K562 (cell line): ENCODE measurements around the gene MXRA7. TPM values are rescaled to one million over a fixed set of nuclear protein-coding genes. Genes with fewer than 3 reads are reported as not detected.
A peak's percentile ranks its signal among the peaks of the same experiment; 100 is the strongest.

Source experiments
- CBFA2T3 ChIP-seq: fragments of 450-650 bp; IDR thresholded peaks from 2 replicates; pipeline ENCODE4 v1.6.1; 2017
- E2F6 ChIP-seq, 2 experiments: IDR thresholded peaks; 2 replicates each; pipeline ENCODE4 v1.6.1; 2011; ENCODE audit warnings: borderline replicate concordance in 1 of 2, control low read depth in 1 of 2, low read depth in 1 of 2, low read length in 1 of 2, mild to moderate bottlenecking in 1 of 2, mixed read lengths in 1 of 2, moderate library complexity in 1 of 2; ENCODE audit not compliant: insufficient read depth in 1 of 2, insufficient read length in 1 of 2, poor library complexity in 1 of 2, severe bottlenecking in 1 of 2; ENCODE audit errors: extremely low read depth in 1 of 2
- HDAC1 ChIP-seq, 2 experiments: fragments of 450-650 bp; IDR thresholded peaks; 2 replicates each; pipeline ENCODE4 v1.6.1; 2016 to 2017; ENCODE audit warnings: inconsistent platforms in 1 of 2, mild to moderate bottlenecking in 1 of 2, moderate library complexity in 1 of 2
- MEIS2 ChIP-seq: fragments of 450-650 bp; IDR thresholded peaks from 2 replicates; pipeline ENCODE4 v1.6.1; 2014; ENCODE audit warnings: mild to moderate bottlenecking; ENCODE audit not compliant: partially characterized antibody
- MNT ChIP-seq, 2 experiments: fragments of 450-650 bp; conservative IDR thresholded peaks; 2 replicates each; pipeline ENCODE4 v1.6.1; 2017; ENCODE audit warnings: mild to moderate bottlenecking in 2 of 2, moderate library complexity in 2 of 2
- NEUROD1 ChIP-seq: fragments of 150-350 bp; IDR thresholded peaks from 2 replicates; pipeline ENCODE4 v1.6.1; 2014; ENCODE audit warnings: borderline replicate concordance, low read length, low read depth; ENCODE audit not compliant: partially characterized antibody
- NFE2 ChIP-seq: IDR thresholded peaks from 2 replicates; pipeline ENCODE4 v1.6.1; 2014; ENCODE audit warnings: antibody characterized with exemption, low read depth
- PBX2 ChIP-seq, 2 experiments: IDR thresholded peaks in 1 of 2; conservative IDR thresholded peaks in 1 of 2; 2 replicates each; pipeline ENCODE4 v1.6.1; 2016; ENCODE audit warnings: low read depth in 2 of 2, mild to moderate bottlenecking in 1 of 2, missing compliant biosample characterization in 1 of 2, missing genetic modification characterization in 1 of 2, moderate library complexity in 1 of 2
- RBBP5 ChIP-seq: fragments of 200-600 bp; sonication (generic); IDR thresholded peaks from 2 replicates; pipeline ENCODE4 v1.6.1; 2012; ENCODE audit warnings: borderline replicate concordance, mild to moderate bottlenecking, low read length, control low read depth, inconsistent platforms; ENCODE audit not compliant: insufficient read depth, poor library complexity, severe bottlenecking
- SAP30 ChIP-seq: fragments of 200-600 bp; sonication (generic); IDR thresholded peaks from 2 replicates; pipeline ENCODE4 v1.6.1; 2012; ENCODE audit warnings: borderline replicate concordance, low read depth, mild to moderate bottlenecking, moderate library complexity, low read length, control low read depth, inconsistent platforms; ENCODE audit not compliant: insufficient read depth, poor library complexity, severe bottlenecking
- SRF ChIP-seq, 2 experiments: fragments of 250-450, 450-650 bp in 1 of 2; sonication (Bioruptor Pico) in 1 of 2; sonication (generic) in 1 of 2; formaldehyde crosslinking; IDR thresholded peaks; 2 replicates each; pipeline versions ENCODE4 v1.5.0 to v1.5.1; 2020 to 2022; ENCODE audit warnings: mild to moderate bottlenecking in 1 of 2, missing genetic modification reagents in 1 of 2
- TFAP4 ChIP-seq: sonication (generic); formaldehyde crosslinking; IDR thresholded peaks from 2 replicates; pipeline ENCODE4 v1.8.0; 2022; ENCODE audit warnings: missing genetic modification reagents, mild to moderate bottlenecking, moderate library complexity, borderline replicate concordance
- ZBTB33 ChIP-seq: sonication (generic); formaldehyde crosslinking; IDR thresholded peaks from 2 replicates; pipeline ENCODE4 v1.8.1; 2023; ENCODE audit warnings: mild to moderate bottlenecking, missing genetic modification reagents
- ZFX ChIP-seq: sonication (generic); formaldehyde crosslinking; IDR thresholded peaks from 2 replicates; pipeline ENCODE4 v1.8.0; 2022; ENCODE audit warnings: mild to moderate bottlenecking, missing genetic modification reagents, moderate library complexity
- polyA plus RNA-seq, 8 experiments: library from polyadenylated mRNA; depleted of rRNA in 4 of 8; stranded (reverse) in 5 of 8; unstranded in 3 of 8; fragments of >200 nt; fragmentation: Nextera tagmentation in 2 of 8; fragmentation: Illumina TruSeq in 1 of 8; extraction: Ambion mirVana in 2 of 8; extraction: Trizol in 1 of 8; gene quantifications; 2 replicates each; pipeline versions ENCODE4 v1.2.1 to v1.2.3, GENCODE V29; 2011 to 2014; ENCODE audit warnings: inconsistent platforms in 1 of 8, missing spikeins in 1 of 8
- total RNA-seq, 7 experiments: library from RNA; depleted of rRNA in 6 of 7; stranded (reverse); fragments of >200 nt in 6 of 7; fragmentation: Illumina TruSeq in 2 of 7; extraction: Trizol in 2 of 7; gene quantifications; 2 replicates each; pipeline versions ENCODE4 v1.2.1 to v1.2.3, GENCODE V29; 2011 to 2021; ENCODE audit warnings: low replicate concordance in 1 of 7

Gene MXRA7
- total and polyA plus RNA-seq, 9 of the 15 experiments (the other 6 are each of a cell fraction or from before 2014, with no cell fraction given) = 2.6 to 38.4 (median 14.3) TPM

- TF ChIP-seq SAP30 (peak; percentile 68), ZFX (CRISPR knock-in tag) (0 out of 2 replicates have a peak, but pooled peaks have one; percentile 3), NFE2 (0 out of 2 replicates have a peak, but pooled peaks have one; percentile 18), RBBP5 (peak; percentile 11), ZBTB33 (CRISPR knock-in tag) (peak; percentile 91), NEUROD1 (no peak), MEIS2 (peak; percentile 59), E2F6 (IDR thresholded peaks at IDR 0.05; ENCODE audit: borderline replicate concordance in 1 of 2, extremely low read depth in 1 of 2, insufficient read depth in 1 of 2, insufficient read length in 1 of 2, low read depth in 1 of 2, low read length in 1 of 2, poor library complexity in 1 of 2, severe bottlenecking in 1 of 2) (peak in 1 of 2 experiments; percentile 23), SRF (CRISPR knock-in tag; IDR thresholded peaks at IDR 0.05) (peak in 1 of 2 experiments; percentile 69; a peak in 1 of 4 replicates), CBFA2T3 (peak; percentile 6; the same call in 1 of the 2 replicates), MNT (conservative IDR thresholded peaks at IDR 0.05) (peak; percentile 44 to 55; a peak in 3 of 4 replicates), PBX2 (CRISPR knock-in tag; IDR thresholded peaks at IDR 0.05; ENCODE audit: low read depth) (no peak), PBX2 (tag; conservative IDR thresholded peaks at IDR 0.05; ENCODE audit: low read depth) (0 out of 2 replicates have a peak, but pooled peaks have one; percentile 6), TFAP4 (peak; percentile 20; the same call in 1 of the 2 replicates), HDAC1 (IDR thresholded peaks at IDR 0.05) (peak in 1 of 2 experiments; percentile 47; a peak in 1 of 4 replicates)
Observed at GRCh38 chr17:76709077-76709950, 1.5 kb downstream of the MXRA7 start (continued).
